Heart left ventricle (tissue), 13 donors: ENCODE data around the gene CDH10.

Experiments
- POLR2A ChIP-seq, 2 donors: fragments of 450-650 bp; IDR thresholded peaks; one replicate each; pipeline ENCODE4 v1.6.1; 2017; ENCODE audit warnings: antibody characterized with exemption in 2 of 2, mild to moderate bottlenecking in 2 of 2, moderate library complexity in 2 of 2
- TF ChIP-seq, protein P1 (sequence below), 12 donors: fragments of 200-600 bp; sonication (generic) in 4 of 12; IDR thresholded peaks; one replicate each; pipeline versions ENCODE4 v1.5.0 to v1.8.0; 2018 to 2022; ENCODE audit warnings: antibody characterized with exemption in 12 of 12, mild to moderate bottlenecking in 5 of 12
- donor health status: ischemic (EF 13 %, LVEDD 7.1; RV severe dilation, severe dysfunction).
- donor health status: DM: no; HTN: yes; CAD: no.
- donor health status: DM: no; HTN: no; CAD: no.
- donor health status: ischemic (EF 25% LVEDD 6.9; RV normal size, moderate dysfunction).
- donor health status: ischemic (EF 25% LVEDD 5.7; RV mildly dilated, moderate dysfunction).
- donor health status: ischemic (EF 35%, LVEDD 5.7; RV mildly dilated, moderate dysfunction).
- donor health status: nonischemic (EF 11% LVEDD 7.7; RV severe dilation, severe dysfunction).
- donor health status: DM: yes; HTN: yes; CAD: no.
- donor health status: PGD.
- donor health status: ischemic (EF 29% LVEDD 5.4; RV normal size, mild dysfunction).
- donor health status: nonischemic (EF 23%, LVEDD 6.1; RV moderate dilation, normal function).

DNA sequence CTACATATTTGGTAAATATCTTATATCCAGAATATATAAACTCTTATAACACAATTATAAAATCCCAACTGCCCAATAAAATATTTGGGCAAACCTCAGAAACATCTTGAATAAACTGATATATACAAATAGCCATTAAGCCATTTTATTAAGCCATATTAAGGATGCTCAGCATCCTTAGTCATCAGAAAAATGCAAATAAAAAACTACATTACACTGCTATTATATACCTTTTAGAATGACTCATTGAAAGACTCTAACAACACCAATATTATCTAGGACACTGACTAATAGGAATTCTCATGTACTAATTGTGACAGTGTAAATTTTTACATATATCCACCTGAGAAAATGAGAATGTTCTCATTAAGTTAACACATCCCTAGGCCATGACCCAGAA is 77.8 kb downstream of the CDH10 start:
- TF ChIP-seq, protein P1, sequence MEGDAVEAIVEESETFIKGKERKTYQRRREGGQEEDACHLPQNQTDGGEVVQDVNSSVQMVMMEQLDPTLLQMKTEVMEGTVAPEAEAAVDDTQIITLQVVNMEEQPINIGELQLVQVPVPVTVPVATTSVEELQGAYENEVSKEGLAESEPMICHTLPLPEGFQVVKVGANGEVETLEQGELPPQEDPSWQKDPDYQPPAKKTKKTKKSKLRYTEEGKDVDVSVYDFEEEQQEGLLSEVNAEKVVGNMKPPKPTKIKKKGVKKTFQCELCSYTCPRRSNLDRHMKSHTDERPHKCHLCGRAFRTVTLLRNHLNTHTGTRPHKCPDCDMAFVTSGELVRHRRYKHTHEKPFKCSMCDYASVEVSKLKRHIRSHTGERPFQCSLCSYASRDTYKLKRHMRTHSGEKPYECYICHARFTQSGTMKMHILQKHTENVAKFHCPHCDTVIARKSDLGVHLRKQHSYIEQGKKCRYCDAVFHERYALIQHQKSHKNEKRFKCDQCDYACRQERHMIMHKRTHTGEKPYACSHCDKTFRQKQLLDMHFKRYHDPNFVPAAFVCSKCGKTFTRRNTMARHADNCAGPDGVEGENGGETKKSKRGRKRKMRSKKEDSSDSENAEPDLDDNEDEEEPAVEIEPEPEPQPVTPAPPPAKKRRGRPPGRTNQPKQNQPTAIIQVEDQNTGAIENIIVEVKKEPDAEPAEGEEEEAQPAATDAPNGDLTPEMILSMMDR (IDR thresholded peaks at IDR 0.05), result no peak
- TF ChIP-seq POLR2A (IDR thresholded peaks at IDR 0.05), result no peak
